ENCODE data around the gene RPRD2.

Gene RPRD2

DNA sequence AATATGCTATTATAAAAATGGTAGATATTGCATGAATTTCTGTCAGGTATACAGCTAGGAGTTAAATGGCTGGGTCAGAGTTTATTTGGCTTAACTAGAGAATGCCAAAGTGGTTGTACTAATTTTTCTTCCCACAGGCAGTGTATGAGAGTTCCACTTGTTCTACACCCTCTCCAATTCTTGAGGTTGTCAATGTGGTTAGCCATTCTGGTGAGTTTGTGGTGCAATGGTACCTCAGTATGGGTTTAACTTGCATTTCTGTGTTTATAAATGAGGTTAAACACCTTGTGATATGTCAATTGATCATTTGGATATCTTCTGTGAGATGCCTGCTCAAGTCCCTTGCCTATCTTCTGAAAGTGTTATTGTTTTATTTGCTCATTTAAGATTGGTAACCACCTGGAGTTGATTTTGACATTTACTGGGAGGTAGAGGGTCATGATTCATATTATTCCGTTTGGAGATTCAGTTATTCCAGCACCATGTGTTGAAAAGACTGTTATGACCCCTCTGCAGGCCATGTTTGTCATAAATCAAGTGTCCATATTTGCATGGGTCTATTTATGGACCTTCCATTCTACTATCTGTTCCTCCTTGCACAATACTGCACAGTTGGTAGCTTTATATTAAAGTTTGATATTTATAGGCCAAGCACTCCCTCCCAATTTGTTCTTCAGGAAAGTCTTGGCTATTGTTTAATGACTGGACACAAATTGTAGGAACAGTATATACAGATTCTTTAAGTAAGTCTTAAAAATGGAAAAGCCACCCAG, 157.4 kb downstream of the RPRD2 start:
- TF ChIP-seq POLR2A (IDR thresholded peaks at IDR 0.05; ENCODE audit: low read length) (no peak), GATA1 (IDR thresholded peaks at IDR 0.05; ENCODE audit: low read depth, low read length) (no peak)
- DNase-seq = no peak

GRCh38 chr1:150525348-150525747, 161.4 kb downstream of the RPRD2 start:
- no peak for DNase-seq
- no peak for TF ChIP-seq POLR2A (IDR thresholded peaks at IDR 0.05; ENCODE audit: low read length)
